ENCODE data around the gene CCDC85B.

The CCDC85B gene

DNA sequence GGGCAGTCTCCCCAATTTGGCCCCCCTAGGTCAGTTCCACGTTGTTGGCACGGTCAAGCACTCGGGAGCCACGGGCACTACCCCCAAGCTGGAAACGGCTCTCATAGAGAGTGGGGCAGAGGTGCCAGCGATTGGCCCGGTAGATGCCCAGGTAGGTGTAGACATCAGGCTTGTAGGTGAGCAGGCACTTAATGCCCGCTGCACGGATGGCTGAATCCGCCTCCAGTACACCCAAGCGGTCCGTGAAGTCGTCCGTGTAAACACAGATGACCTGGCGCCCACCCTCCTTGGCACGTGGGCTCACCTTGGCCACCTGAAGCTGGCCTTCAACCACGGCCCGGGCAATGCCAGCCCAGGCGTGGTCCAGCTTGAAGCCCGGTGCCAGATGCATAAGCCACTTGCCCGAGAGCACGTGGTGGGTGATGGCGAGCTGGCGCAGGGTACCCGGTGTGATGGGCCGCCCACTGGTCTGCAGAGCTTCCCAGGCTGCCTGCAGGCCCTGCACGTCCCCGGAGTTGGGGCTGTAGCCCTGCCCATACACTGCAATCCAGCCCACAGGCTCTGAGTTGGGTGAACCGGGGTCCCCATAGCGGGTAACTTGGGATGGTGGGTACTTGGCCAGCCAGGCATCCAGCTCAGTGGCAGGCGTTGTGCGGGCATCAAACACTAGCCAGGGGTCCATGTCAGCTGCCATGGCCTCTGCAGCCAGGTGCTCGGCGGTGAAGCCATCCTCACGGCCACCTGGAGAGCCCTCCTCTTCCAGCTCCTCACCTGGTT lies 27.1 kb downstream of the CCDC85B start:
- Histone ChIP-seq H3K4me3 (ENCODE audit: low read depth, low read length) (peak overlapping the region; percentile 96), H3K27me3 (ENCODE audit: control insufficient read depth, insufficient read depth, low read length) (no peaks in the 10 kb centered on the region), H3K27ac (ENCODE audit: low read depth, low read length) (no peak overlapping the region), H3K9me3 (ENCODE audit: control insufficient read depth, insufficient read depth, low read depth, low read length) (no peaks in the 10 kb centered on the region), H3K9ac (ENCODE audit: low read length) (peak overlapping the region; percentile 90), H3K36me3 (ENCODE audit: control insufficient read depth, insufficient read depth, low read length) (peaks cover 14% of the 10 kb centered on the region), H3K4me1 (ENCODE audit: control insufficient read depth, insufficient read depth, low read length) (peaks cover 37% of the 10 kb centered on the region)

- peaks cover 37% of the 10 kb centered on the region for H3K4me1 ChIP-seq (ENCODE audit: control insufficient read depth, insufficient read depth, low read length)
- peak within 1 kb of the TSS; percentile 90 for H3K9ac ChIP-seq (ENCODE audit: low read length)
- H3K4me3 ChIP-seq (ENCODE audit: low read depth, low read length): peak within 1 kb of the TSS; percentile 96
- peak within 1 kb of the TSS; percentile 85 for H3K27ac ChIP-seq (ENCODE audit: low read depth, low read length)
- no peaks in the 10 kb centered on the region for H3K27me3 ChIP-seq (ENCODE audit: control insufficient read depth, insufficient read depth, low read length)
- no peaks in the 10 kb centered on the region for H3K9me3 ChIP-seq (ENCODE audit: control insufficient read depth, insufficient read depth, low read depth, low read length)
- peaks cover 23% of the 10 kb centered on the region for H3K36me3 ChIP-seq (ENCODE audit: control insufficient read depth, insufficient read depth, low read length)
Observed at GRCh38 chr11:65918211-65919140, 28.0 kb downstream of the CCDC85B start, which contains the start of gene C11orf68. C11orf68 (minus strand) TSS chr11:65919062; CDS start chr11:65919031, 31 bp downstream.

DNA sequence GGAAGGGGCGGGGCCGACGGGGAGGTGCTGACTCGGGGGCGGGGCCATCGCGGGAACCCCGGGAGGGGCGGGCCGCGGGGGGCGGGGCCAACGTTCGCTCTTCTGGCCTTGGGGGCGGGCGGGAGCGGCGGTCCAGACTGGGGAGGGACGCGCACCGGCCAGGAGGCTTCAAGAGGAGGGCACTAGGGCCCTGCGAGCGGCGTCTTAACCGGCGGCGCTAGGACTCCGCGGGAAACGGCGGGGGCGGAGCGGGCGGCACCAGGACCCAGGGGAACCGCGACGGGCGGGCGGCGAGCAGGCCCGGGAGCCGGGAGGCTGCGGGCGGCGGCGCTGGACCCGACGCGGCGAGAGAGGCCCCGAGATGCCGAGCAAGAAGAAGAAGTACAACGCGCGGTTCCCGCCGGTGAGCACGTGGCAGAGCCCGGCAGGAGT lies 28.7 kb downstream of the CCDC85B start, which contains the start of gene DRAP1:
TSS of gene DRAP1 (plus strand) at position 286 of the 432 bp plus-strand sequence. CDS start at position 362, 76 bp downstream.
- Histone ChIP-seq H3K27me3 (ENCODE audit: control insufficient read depth, insufficient read depth, low read length) (no peaks in the 10 kb centered on the region), H3K4me1 (ENCODE audit: control insufficient read depth, insufficient read depth, low read length) (peaks cover 37% of the 10 kb centered on the region), H3K9ac (ENCODE audit: low read length) (peak within 1 kb of the TSS; percentile 90), H3K4me3 (ENCODE audit: low read depth, low read length) (peak within 1 kb of the TSS; percentile 96), H3K27ac (ENCODE audit: low read depth, low read length) (peak within 1 kb of the TSS; percentile 85), H3K36me3 (ENCODE audit: control insufficient read depth, insufficient read depth, low read length) (peaks cover 24% of the 10 kb centered on the region), H3K9me3 (ENCODE audit: control insufficient read depth, insufficient read depth, low read depth, low read length) (no peaks in the 10 kb centered on the region)

DNA sequence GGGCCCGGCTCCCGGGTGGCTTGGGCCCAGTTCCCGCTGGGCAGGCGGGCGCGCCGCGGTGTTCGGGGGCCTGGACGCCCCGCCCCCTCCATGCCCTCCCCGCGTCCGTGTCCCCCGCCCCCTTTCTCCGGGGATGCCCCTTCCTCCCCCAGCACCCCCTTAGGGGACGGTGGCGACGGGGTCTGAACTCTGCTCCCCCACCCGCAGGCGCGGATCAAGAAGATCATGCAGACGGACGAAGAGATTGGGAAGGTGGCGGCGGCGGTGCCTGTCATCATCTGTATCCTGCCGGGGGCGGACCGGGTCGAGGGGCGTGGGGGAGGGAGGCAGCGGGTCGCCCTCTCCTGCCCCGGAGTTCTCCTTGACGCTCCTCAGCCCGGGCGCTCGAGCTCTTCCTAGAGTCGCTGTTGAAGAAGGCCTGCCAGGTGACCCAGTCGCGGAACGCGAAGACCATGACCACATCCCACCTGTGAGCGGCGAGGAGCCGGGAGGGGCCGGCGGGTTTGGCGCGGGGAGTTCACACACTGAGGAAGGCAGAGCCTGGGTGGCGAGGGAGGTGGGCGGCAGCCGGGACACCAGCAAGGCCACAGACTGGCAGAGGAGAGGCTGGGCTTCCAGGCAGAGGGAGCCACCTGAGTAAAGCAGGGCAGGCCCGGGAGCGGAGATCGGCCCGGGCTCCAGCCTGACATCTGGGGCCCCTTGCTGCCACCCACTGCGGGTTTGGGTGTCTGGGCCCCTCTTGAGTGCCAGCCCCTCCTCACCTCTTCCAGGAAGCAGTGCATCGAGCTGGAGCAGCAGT lies 29.3 kb downstream of the CCDC85B start:
- Histone ChIP-seq H3K27ac (ENCODE audit: low read depth, low read length) (no peak overlapping the region), H3K9me3 (ENCODE audit: control insufficient read depth, insufficient read depth, low read depth, low read length) (no peaks in the 10 kb centered on the region), H3K27me3 (ENCODE audit: control insufficient read depth, insufficient read depth, low read length) (no peaks in the 10 kb centered on the region), H3K4me1 (ENCODE audit: control insufficient read depth, insufficient read depth, low read length) (peaks cover 36% of the 10 kb centered on the region), H3K36me3 (ENCODE audit: control insufficient read depth, insufficient read depth, low read length) (peaks cover 24% of the 10 kb centered on the region), H3K4me3 (ENCODE audit: low read depth, low read length) (peak overlapping the region; percentile 82), H3K9ac (ENCODE audit: low read length) (peak overlapping the region; percentile 70)

DNA sequence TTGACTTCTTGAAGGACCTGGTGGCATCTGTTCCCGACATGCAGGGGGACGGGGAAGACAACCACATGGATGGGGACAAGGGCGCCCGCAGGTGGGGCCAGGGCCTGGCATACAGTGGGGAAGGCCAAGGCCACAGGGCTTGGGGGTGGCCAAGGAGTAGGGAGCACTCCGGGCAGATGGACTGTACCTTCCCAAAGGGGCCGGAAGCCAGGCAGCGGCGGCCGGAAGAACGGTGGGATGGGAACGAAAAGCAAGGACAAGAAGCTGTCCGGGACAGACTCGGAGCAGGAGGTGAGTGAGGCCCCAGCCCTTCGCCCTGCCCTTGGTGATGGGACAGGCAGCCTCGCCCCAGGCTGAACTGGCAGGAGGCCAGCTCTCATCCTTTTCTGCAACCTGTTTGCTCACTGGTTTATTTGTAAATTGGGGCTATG lies 29.9 kb downstream of the CCDC85B start:
- Histone ChIP-seq H3K4me1 (ENCODE audit: control insufficient read depth, insufficient read depth, low read length) (peaks cover 30% of the 10 kb centered on the region), H3K9ac (ENCODE audit: low read length) (peak overlapping the region; percentile 70), H3K4me3 (ENCODE audit: low read depth, low read length) (peak overlapping the region; percentile 82), H3K27me3 (ENCODE audit: control insufficient read depth, insufficient read depth, low read length) (no peaks in the 10 kb centered on the region), H3K36me3 (ENCODE audit: control insufficient read depth, insufficient read depth, low read length) (peaks cover 24% of the 10 kb centered on the region), H3K9me3 (ENCODE audit: control insufficient read depth, insufficient read depth, low read depth, low read length) (no peaks in the 10 kb centered on the region), H3K27ac (ENCODE audit: low read depth, low read length) (no peak overlapping the region)

- H3K27ac ChIP-seq (ENCODE audit: low read depth, low read length): no peak overlapping the region
- H3K27me3 ChIP-seq (ENCODE audit: control insufficient read depth, insufficient read depth, low read length): no peaks in the 10 kb centered on the region
- H3K36me3 ChIP-seq (ENCODE audit: control insufficient read depth, insufficient read depth, low read length): peaks cover 24% of the 10 kb centered on the region
- H3K4me3 ChIP-seq (ENCODE audit: low read depth, low read length): no peak overlapping the region
- H3K9ac ChIP-seq (ENCODE audit: low read length): no peak overlapping the region
- peaks cover 23% of the 10 kb centered on the region for H3K4me1 ChIP-seq (ENCODE audit: control insufficient read depth, insufficient read depth, low read length)
- no peaks in the 10 kb centered on the region for H3K9me3 ChIP-seq (ENCODE audit: control insufficient read depth, insufficient read depth, low read depth, low read length)
Observed at GRCh38 chr11:65921033-65921555, 30.6 kb downstream of the CCDC85B start.

DNA sequence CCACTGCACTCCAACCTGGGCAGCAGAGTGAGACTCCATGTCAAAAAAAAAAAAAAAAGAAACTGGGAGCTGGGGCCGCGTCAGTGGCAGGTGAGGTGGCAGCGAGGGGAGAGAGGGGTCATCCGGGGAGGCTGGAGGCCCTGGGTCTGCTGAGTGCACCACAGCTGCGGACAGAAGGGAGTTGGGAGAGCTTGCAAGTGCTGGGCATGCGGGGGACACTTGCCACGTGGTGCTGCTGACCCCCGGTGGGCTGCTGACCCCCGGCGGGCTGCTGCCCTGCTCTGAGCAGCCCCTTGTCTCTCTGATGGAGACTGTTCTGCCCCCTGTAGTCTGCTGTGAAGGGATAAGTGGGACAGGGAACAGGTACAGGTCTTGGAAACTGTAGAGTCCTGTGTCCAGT lies 31.4 kb downstream of the CCDC85B start:
- no peak overlapping the region for H3K9ac ChIP-seq (ENCODE audit: low read length)
- H3K9me3 ChIP-seq (ENCODE audit: control insufficient read depth, insufficient read depth, low read depth, low read length): no peaks in the 10 kb centered on the region
- peaks cover 24% of the 10 kb centered on the region for H3K36me3 ChIP-seq (ENCODE audit: control insufficient read depth, insufficient read depth, low read length)
- no peak overlapping the region for H3K27ac ChIP-seq (ENCODE audit: low read depth, low read length)
- peaks cover 20% of the 10 kb centered on the region for H3K4me1 ChIP-seq (ENCODE audit: control insufficient read depth, insufficient read depth, low read length)
- no peak overlapping the region for H3K4me3 ChIP-seq (ENCODE audit: low read depth, low read length)
- no peaks in the 10 kb centered on the region for H3K27me3 ChIP-seq (ENCODE audit: control insufficient read depth, insufficient read depth, low read length)

- Histone ChIP-seq H3K4me1 (ENCODE audit: control insufficient read depth, insufficient read depth, low read length) (peaks cover 16% of the 10 kb centered on the region), H3K36me3 (ENCODE audit: control insufficient read depth, insufficient read depth, low read length) (peaks cover 24% of the 10 kb centered on the region), H3K27me3 (ENCODE audit: control insufficient read depth, insufficient read depth, low read length) (no peaks in the 10 kb centered on the region), H3K9ac (ENCODE audit: low read length) (no peak overlapping the region), H3K27ac (ENCODE audit: low read depth, low read length) (no peak overlapping the region), H3K9me3 (ENCODE audit: control insufficient read depth, insufficient read depth, low read depth, low read length) (no peaks in the 10 kb centered on the region), H3K4me3 (ENCODE audit: low read depth, low read length) (no peak overlapping the region)
Observed at GRCh38 chr11:65922565-65922964, 32.1 kb downstream of the CCDC85B start.

DNA sequence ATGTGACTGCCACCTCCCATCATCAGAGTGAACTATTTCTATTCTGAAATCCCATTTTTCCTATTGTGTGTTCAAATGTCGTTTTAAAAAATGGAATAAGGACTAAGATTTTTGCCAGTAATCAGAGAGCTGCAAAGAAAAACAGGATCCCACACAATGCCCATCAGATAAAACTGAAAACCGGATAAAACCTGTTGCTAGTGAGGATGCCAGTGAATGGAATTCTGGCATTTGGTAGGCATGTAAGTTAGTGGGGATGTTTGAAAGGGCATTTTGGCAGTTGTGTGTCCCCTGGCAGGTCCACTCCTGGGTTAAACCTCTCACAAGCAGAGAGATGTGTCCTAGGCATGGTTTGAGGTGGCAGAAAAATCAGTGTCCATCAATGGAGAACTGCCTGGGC lies 34.9 kb downstream of the CCDC85B start:
- no peak overlapping the region for H3K9ac ChIP-seq (ENCODE audit: low read length)
- no peaks in the 10 kb centered on the region for H3K9me3 ChIP-seq (ENCODE audit: control insufficient read depth, insufficient read depth, low read depth, low read length)
- peaks cover 23% of the 10 kb centered on the region for H3K36me3 ChIP-seq (ENCODE audit: control insufficient read depth, insufficient read depth, low read length)
- peaks cover 7% of the 10 kb centered on the region for H3K4me1 ChIP-seq (ENCODE audit: control insufficient read depth, insufficient read depth, low read length)
- H3K4me3 ChIP-seq (ENCODE audit: low read depth, low read length): no peak overlapping the region
- no peaks in the 10 kb centered on the region for H3K27me3 ChIP-seq (ENCODE audit: control insufficient read depth, insufficient read depth, low read length)
- H3K27ac ChIP-seq (ENCODE audit: low read depth, low read length): no peak overlapping the region

DNA sequence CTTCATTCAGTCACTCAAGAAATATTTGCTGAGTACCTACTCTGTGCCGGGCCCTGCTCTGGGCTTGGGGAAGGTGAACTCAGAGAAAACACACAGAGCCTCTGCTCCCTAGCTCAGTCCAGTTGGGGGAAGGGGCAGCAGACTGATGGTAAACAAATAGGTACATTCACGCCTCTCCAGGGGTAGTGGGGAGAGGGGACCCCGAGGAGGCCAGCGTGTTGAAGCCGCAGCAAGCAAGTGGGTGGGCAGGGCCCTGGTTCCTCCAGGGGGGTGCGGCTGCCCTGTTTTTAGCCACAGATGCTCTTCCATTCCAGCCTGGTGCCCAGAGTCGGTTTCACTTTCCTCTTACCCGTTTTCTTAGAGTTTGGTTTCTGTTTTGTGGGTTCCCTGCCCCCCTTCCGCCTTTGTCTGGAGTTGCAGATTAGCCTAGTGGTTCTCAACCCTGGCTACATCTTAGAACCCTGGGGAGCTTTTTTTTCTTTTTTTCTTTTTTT lies 37.5 kb downstream of the CCDC85B start:
- Histone ChIP-seq H3K4me3 (ENCODE audit: low read depth, low read length) (no peak overlapping the region), H3K27me3 (ENCODE audit: control insufficient read depth, insufficient read depth, low read length) (no peaks in the 10 kb centered on the region), H3K36me3 (ENCODE audit: control insufficient read depth, insufficient read depth, low read length) (peaks cover 6% of the 10 kb centered on the region), H3K9ac (ENCODE audit: low read length) (no peak overlapping the region), H3K4me1 (ENCODE audit: control insufficient read depth, insufficient read depth, low read length) (peaks cover 20% of the 10 kb centered on the region), H3K9me3 (ENCODE audit: control insufficient read depth, insufficient read depth, low read depth, low read length) (no peaks in the 10 kb centered on the region), H3K27ac (ENCODE audit: low read depth, low read length) (no peak overlapping the region)
